ENCODE data around the gene MR1.

Gene MR1

GRCh38 chr1:181033799-181034451 lies at the start of gene MR1:
Gene MR1, plus strand, starts transcription at chr1:181033983. Its CDS starts 25 bp downstream, at chr1:181034008.
- peak; percentile 86 for DNase-seq

GRCh38 chr1:180988253-180988752 lies 45.5 kb upstream of the MR1 start:
- no peak for DNase-seq

GRCh38 chr1:180994262-180994661 lies 39.5 kb upstream of the MR1 start:
- peak; percentile 9 for DNase-seq

- no peak for DNase-seq
Observed at GRCh38 chr1:180997843-180998504, 35.8 kb upstream of the MR1 start.

DNA sequence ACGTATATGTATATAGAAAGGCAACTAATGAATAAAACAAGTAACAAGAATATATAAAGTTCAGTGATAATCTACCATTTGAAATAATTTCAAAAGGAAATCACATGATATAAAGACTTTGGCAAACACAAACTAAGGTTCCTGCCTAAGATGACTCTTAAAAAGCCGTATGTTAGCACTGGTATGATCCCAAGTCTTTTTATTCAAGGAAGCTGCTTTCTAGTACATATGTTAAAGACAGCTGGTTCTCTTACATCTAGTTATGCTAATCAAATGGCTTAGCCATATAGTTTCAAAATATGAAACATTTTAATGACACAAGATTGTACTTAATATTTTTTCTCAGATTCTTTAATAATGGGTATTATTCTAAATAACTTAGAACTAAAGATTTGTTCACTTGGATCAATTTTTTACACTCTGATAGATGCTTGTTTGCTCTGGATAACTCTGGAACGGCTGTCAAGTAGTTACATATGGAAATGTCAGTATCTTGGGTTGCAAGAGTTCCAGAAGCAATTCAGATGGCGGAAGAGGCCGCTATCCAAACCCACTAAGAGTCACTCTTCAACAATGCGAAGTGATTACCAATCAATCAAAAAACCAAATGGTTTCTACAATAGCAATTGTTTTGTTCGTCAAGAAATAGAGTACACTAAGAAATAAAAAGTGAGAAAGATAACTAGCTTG lies 32.5 kb upstream of the MR1 start:
- DNase-seq: no peak

GRCh38 chr1:181002582-181003172 lies 31.1 kb upstream of the MR1 start:
- DNase-seq: no peak

GRCh38 chr1:181010789-181011188 lies 23.0 kb upstream of the MR1 start:
- no peak for DNase-seq

GRCh38 chr1:181011301-181012202 lies 22.2 kb upstream of the MR1 start:
- DNase-seq: no peak

DNA sequence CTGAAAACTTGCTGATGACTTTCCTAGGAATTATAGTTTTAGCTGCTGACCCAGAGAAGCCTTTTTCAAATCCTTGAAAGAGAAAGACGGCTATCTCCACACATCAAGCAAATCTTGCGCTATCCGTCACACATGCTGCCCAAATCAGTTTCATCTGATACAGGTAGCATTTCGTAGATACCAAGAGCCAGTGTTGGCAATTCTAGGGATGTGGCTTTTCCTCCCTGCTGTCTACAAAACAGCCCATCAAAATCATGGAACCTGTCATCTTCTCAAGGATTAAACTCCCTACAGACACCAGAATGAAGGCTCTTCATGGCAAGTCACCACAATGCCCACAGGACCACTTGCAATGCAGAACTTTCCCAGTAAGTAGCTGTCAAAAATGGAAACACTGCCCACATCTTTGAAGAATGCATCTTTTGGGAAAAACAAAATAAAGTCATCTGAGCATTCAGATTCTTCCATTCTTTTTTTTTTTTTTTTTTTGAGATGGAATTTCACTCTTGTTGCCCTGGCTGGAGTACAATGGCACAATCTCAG lies 21.5 kb upstream of the MR1 start:
- DNase-seq: no peak

- DNase-seq: peak; percentile 32
Observed at GRCh38 chr1:181013144-181013543, 20.6 kb upstream of the MR1 start.

DNA sequence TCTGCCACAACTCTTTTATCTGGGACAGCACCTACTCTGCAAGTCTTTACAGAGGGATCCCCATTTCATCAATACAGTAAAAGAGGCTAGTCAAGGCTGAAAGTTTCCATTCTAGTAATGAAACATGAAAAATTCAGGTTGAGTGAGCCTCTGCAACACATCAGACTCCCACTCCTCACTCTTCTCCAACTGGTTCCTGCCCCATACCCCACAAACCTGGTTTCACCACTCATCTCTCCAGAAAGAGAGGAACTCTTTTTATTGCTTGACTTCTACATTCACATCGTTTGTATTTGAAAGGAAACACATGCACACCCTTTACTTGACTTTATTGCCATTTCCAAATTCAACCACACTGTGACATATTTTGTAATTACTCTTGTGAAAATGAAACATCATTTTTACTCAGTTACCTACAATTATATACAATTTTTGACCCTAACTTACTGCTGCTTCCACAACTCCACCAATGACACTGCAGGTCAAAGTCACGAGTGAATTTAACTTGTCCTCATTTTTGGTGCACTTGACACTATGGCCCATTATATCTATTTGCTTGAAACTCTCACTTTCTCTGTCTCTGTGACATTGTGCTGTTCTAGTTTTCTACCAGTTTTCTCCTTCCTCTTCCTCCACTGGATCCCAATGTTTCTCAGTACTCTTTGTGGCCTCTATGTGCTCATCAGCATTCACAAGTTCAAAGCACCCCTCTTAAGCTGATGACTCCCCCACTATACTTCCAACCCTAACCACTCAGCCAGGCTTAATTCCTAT lies 19.1 kb upstream of the MR1 start:
- peak; percentile 62 for DNase-seq

DNA sequence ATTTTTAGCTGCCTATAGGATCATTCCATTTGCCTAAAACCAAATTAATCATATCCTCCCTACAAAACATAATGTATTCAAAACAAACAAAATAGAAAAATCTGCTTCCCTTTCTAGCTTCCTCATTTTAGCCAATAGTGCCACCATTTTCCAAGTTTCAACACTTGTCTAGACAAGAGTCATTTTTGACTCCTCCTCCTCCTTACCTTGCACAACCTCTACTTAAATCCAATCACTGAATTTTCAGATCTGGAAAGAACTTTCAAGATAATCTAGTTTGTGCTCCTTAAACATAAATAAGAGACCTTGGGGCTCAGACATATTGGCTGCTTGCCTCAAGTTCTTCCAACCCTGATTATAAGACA lies 18.6 kb upstream of the MR1 start:
- DNase-seq: no peak

- DNase-seq: no peak
Observed at GRCh38 chr1:181016563-181016962, 17.2 kb upstream of the MR1 start.

GRCh38 chr1:181018901-181019681 lies 14.7 kb upstream of the MR1 start:
- DNase-seq: peak; percentile 64

DNA sequence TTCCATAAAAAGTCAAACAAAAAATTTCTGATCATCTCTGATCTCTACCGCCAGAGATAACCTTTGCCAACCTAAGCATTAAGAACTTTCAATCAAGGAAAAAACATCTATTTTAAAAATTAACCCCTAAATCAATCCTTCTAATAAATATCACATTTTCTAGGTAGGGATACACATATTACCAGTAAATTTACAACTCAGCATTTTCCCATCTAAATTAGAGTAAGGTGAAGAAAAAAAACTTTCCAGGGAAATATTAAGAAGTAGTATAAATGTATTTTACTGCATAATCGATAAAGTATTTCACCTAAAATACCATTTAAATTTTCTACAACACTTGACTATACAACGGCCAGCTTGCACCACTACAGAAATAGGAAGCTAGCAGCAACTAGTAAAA lies 12.6 kb upstream of the MR1 start:
- no peak for DNase-seq

DNA sequence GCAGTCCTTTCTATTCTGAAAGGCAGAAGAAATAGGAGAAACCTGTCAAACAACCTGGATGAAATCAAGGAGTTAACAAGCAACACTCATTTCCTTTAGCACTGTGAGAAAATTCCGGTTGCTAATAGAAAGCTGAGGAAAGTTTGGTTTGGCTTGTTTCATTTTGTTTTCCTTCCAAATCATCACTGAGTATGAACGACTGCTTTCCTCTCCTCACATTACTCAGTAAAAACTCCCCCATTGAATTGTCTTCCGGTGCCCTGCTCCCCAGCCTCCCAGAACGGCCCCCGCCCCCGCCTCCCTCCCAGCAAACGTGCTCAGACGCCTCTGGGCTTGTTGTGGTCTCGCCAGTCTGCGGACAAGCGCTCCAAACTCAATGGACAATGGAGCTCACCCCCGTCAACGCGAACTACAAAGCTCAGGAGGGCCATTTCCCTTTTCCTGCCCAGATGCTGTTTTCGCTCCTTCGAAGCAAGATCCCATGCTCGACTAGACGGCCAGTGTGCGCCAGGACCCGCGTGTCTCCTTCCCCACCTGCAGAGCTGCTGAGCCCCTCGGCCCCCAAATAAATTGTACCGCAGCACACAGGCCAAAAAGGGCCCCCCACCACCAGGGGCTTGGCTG lies 11.9 kb upstream of the MR1 start:
- DNase-seq: peak; percentile 76

GRCh38 chr1:181023265-181024057 lies 10.3 kb upstream of the MR1 start:
- DNase-seq: no peak

GRCh38 chr1:181028196-181028595 lies 5.6 kb upstream of the MR1 start:
- DNase-seq: no peak

- DNase-seq: no peak
Observed at GRCh38 chr1:181028615-181029014, 5.2 kb upstream of the MR1 start.
